Measurements from ENCODE around the gene DENND10. TPM values are rescaled to one million over a fixed set of nuclear protein-coding genes. Genes with fewer than 3 reads are reported as not detected.

DENND10 gene
- total and polyA plus RNA-seq, 2 experiments from 2014 or later, result 75.3 to 94.7 TPM

DNA sequence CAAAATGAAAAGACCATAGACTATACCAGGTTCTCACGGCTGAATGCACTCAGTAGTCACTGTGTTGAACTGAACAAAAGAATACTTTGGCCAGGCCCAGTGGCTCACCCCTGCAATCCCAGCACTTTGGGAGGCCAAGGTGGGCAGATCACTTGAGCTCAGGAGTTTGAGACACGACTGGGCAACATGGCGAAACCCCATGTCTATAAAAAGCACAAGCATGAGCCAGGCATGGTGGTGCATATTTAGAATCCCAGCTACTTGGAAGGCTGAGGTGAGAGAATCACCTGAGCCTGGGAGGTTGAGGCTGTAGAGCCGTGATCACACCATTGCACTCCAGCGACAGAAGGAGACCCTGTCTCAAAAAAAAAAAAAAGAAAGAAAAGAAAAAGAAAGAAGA is 49.1 kb downstream of the DENND10 start:
- 96% methylated on average over 5 of the region's 5 CpGs for WGBS (ENCODE audit: low lambda C conversion rate, missing lambda C conversion rate)
- H3K4me1 ChIP-seq (ENCODE audit: insufficient read depth), result no peaks in the 10 kb centered on the region
- H3K36me3 ChIP-seq (replicated peaks; ENCODE audit: insufficient read depth, low read depth), result no peaks in the 10 kb centered on the region
- no peaks in the 10 kb centered on the region for H3K9me2 ChIP-seq (replicated peaks; ENCODE audit: insufficient read depth)
- H4K20me1 ChIP-seq (ENCODE audit: insufficient read depth, poor library complexity, severe bottlenecking), result no peaks in the 10 kb centered on the region
- H3K27me3 ChIP-seq, result no peaks in the 10 kb centered on the region
- no peak overlapping the region for H3K4me3 ChIP-seq
- DNase-seq (ENCODE audit: low spot score), result no peak
- no peaks in the 10 kb centered on the region for H3K79me2 ChIP-seq
- no peak for TF ChIP-seq EZH2phosphoT487 (IDR thresholded peaks at IDR 0.05; ENCODE audit: low read depth, severe bottlenecking, unreplicated experiment)
- no peak for TF ChIP-seq CTCF (IDR thresholded peaks at IDR 0.05; ENCODE audit: poor library complexity)
- TF ChIP-seq EZH2 (IDR thresholded peaks at IDR 0.05; ENCODE audit: borderline replicate concordance), result no peak
- no peak overlapping the region for H3K4me2 ChIP-seq
- no peak overlapping the region for H2AFZ ChIP-seq
- H3K9me3 ChIP-seq (ENCODE audit: low read depth), result no peaks in the 10 kb centered on the region
- no peak overlapping the region for H3K27ac ChIP-seq

- Histone ChIP-seq H3K9me3 (ENCODE audit: low read depth) (no peaks in the 10 kb centered on the region), H3K9me2 (replicated peaks; ENCODE audit: insufficient read depth) (no peaks in the 10 kb centered on the region), H3K79me2 (no peaks in the 10 kb centered on the region), H2AFZ (no peak overlapping the region), H3K27me3 (no peaks in the 10 kb centered on the region), H3K36me3 (replicated peaks; ENCODE audit: insufficient read depth, low read depth) (no peaks in the 10 kb centered on the region), H3K4me2 (no peak overlapping the region), H3K4me3 (no peak overlapping the region), H3K4me1 (ENCODE audit: insufficient read depth) (no peaks in the 10 kb centered on the region), H3K27ac (no peak overlapping the region), H4K20me1 (ENCODE audit: insufficient read depth, poor library complexity, severe bottlenecking) (no peaks in the 10 kb centered on the region)
- TF ChIP-seq EZH2phosphoT487 (IDR thresholded peaks at IDR 0.05; ENCODE audit: low read depth, severe bottlenecking, unreplicated experiment) (no peak), CTCF (IDR thresholded peaks at IDR 0.05; ENCODE audit: poor library complexity) (no peak), EZH2 (IDR thresholded peaks at IDR 0.05; ENCODE audit: borderline replicate concordance) (no peak)
- no peak for DNase-seq (ENCODE audit: low spot score)
- WGBS (ENCODE audit: low lambda C conversion rate, missing lambda C conversion rate), result 96% methylated on average over 12 of the region's 12 CpGs
These were observed 49.7 kb downstream of the DENND10 start for GRCh38 chr10:119153661-119154060.

DNA sequence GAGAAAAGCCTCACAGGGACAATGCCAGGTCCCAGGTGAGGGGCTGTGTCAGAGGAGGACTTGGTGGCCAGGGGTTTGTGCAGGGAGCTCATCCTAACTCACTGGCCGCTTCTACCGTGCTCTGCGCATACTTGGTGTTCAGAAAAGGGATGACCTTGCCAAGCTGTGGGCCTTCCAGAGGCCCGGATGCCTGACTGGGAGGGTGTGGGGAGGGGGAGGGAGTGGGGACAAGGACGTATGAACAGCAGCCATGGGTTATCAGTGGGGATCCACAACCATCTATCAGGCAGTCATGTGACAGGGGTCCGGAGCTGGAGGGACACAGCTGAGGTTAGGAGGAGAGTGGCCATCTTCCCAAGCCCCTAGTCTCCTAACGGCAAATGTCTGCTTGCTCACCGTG is 55.4 kb downstream of the DENND10 start:
- no peak for DNase-seq (ENCODE audit: low spot score)
- no peaks in the 10 kb centered on the region for H3K36me3 ChIP-seq (replicated peaks; ENCODE audit: insufficient read depth, low read depth)
- TF ChIP-seq EZH2 (IDR thresholded peaks at IDR 0.05; ENCODE audit: borderline replicate concordance) (no peak), EZH2phosphoT487 (IDR thresholded peaks at IDR 0.05; ENCODE audit: low read depth, severe bottlenecking, unreplicated experiment) (no peak), CTCF (IDR thresholded peaks at IDR 0.05; ENCODE audit: poor library complexity) (no peak)
- WGBS (ENCODE audit: low lambda C conversion rate, missing lambda C conversion rate), result 88% methylated on average over 8 of the region's 8 CpGs
- H2AFZ ChIP-seq, result no peak overlapping the region
- no peak overlapping the region for H3K4me3 ChIP-seq
- H3K27ac ChIP-seq, result no peak overlapping the region
- no peaks in the 10 kb centered on the region for H3K9me2 ChIP-seq (replicated peaks; ENCODE audit: insufficient read depth)
- no peaks in the 10 kb centered on the region for H3K4me1 ChIP-seq (ENCODE audit: insufficient read depth)
- no peaks in the 10 kb centered on the region for H3K9me3 ChIP-seq (ENCODE audit: low read depth)
- no peaks in the 10 kb centered on the region for H3K27me3 ChIP-seq
- H4K20me1 ChIP-seq (ENCODE audit: insufficient read depth, poor library complexity, severe bottlenecking), result no peaks in the 10 kb centered on the region
- H3K79me2 ChIP-seq, result peaks cover under 1% of the 10 kb centered on the region
- no peak overlapping the region for H3K4me2 ChIP-seq

All from hepatocyte (in vitro differentiated cells).